Activated CD4-positive, CD25-positive, alpha-beta regulatory T cell treated with anti-CD3 and anti-CD28 coated beads, Interleukin-2, amount 50 U/mL, for 16 hours (primary cell): Measurements from ENCODE around the gene TAOK2.
"Not testable (repeated sequence)": the region's sequence is repeated elsewhere in the genome, so short reads cannot be mapped to it uniquely, and the experiment has no call there.

Source experiments
- DNase-seq: peaks from one replicate; pipeline ENCODE4 v3.0.0-alpha.2; 2020; ENCODE audit warnings: low read depth, low spot score

The TAOK2 gene

GRCh38 chr16:29973384-29974246 lies at the start of gene TAOK2:
TSS of gene TAOK2 (plus strand) at chr16:29973868. CDS start at chr16:29977773, 3,905 bp downstream.
- DNase-seq: peak; percentile 84

GRCh38 chr16:29925105-29925756 lies 48.4 kb upstream of the TAOK2 start:
- no peak for DNase-seq

- peak; percentile 78 for DNase-seq
Observed at GRCh38 chr16:29925781-29926710, 47.6 kb upstream of the TAOK2 start, which contains the start of gene KCTD13. TSS of gene KCTD13 (minus strand) at chr16:29926226. CDS start at chr16:29926033, 193 bp downstream.

DNA sequence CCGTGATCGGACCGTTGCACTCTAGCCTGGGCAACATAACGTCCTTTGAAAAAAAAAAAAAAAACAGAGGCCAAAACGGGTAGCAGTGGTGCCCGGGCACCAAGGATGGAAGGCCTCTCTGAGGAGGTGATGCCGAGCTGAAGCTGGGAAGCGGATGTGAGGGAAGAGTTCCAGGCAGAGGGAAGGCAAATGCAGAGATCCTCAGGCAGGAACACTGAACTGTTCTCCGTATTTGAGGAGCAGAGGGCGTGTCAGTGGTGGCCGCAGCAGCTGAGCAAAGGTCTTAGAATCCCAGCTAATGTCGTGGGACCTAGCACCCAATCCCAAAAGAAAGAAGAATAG lies 47.0 kb upstream of the TAOK2 start:
- DNase-seq: no peak

DNA sequence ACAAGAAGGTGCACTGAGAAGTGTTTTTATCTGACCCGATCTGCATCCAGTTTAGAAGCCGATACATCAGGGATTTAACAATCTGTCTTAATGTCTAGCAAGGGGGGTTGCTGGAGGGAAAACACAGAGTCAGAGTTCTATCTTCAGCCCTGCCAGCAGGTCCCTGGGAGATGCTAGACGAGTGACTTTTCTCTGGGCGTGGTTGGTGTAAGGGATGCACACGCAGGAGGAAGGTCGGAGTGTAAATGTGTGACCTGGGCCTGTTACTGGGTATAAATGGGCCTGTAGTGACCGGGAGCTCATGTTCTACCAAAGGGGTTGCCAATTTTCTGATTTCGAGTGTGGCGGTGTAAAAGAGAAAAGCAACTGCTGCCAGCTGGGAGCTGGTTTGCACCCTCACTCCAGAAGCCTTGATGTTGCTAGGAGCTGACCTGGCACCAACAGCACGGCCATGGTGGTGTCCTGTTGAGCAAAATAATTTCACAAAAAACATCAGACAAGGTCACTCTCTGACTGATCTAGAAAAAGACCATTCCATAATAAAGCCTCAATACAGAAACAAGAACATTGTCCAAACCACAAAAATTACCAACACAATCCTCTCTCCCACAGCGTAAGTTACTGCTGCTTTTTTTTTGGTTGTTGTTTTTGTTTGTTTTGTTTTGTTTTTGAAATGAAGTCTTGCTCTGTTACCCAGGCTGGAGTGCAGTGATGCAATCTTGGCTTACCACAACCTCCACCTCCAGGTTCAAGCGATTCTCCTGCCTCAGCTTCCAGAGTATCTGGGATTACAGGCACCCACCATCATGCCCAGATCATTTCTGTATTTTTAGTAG lies 46.4 kb upstream of the TAOK2 start:
- DNase-seq: no peak

GRCh38 chr16:29931750-29932149 lies 41.9 kb upstream of the TAOK2 start:
- DNase-seq: not testable (repeated sequence)

- no peak for DNase-seq
Observed at GRCh38 chr16:29940656-29941055, 33.0 kb upstream of the TAOK2 start.

DNA sequence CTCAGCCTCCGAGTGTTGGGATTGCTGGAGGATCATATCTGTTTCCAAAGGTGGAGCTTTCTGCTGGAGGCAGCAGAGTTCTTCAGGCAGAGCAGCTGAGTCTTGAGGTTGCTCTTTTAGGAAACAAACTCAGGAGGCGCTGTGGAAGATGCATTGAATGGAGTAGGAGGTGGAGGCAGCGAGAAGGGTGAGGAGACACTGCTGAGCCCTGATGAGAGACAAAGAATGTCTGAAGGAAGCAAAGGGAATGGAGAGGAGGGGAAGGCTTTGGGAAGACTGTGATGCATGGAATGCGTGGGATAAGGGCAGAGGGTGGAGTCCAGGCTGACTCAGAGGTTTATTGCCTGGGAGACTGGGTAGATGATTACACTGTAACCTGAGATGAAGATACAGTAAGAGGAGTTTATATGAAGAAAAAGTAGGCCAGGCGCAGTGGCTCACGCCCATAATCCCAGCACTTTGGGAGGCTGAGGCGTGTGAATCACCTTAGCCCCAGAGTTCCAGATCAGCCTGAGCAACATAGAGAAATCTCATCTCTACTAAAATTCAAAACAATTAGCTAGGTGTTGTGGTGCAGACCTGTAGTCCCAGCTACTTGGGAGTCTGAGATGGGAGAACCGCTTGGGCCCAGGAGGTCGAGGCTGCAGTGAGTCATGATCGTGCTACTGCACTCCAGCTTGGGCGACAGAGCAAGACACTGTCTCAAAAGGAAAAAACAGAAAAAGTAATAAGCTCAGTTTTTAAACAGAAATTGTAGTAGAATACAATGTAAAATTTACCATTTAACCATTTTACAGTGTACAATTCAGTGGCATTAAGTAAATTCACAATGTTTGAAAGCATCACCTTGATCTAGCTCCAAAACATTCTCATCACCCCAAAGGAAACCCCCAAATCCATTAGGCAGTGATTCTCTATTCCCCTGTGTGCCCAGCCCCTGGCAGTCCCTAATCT lies 29.5 kb upstream of the TAOK2 start:
- DNase-seq: no peak

- DNase-seq: no peak
Observed at GRCh38 chr16:29947897-29948296, 25.8 kb upstream of the TAOK2 start.

DNA sequence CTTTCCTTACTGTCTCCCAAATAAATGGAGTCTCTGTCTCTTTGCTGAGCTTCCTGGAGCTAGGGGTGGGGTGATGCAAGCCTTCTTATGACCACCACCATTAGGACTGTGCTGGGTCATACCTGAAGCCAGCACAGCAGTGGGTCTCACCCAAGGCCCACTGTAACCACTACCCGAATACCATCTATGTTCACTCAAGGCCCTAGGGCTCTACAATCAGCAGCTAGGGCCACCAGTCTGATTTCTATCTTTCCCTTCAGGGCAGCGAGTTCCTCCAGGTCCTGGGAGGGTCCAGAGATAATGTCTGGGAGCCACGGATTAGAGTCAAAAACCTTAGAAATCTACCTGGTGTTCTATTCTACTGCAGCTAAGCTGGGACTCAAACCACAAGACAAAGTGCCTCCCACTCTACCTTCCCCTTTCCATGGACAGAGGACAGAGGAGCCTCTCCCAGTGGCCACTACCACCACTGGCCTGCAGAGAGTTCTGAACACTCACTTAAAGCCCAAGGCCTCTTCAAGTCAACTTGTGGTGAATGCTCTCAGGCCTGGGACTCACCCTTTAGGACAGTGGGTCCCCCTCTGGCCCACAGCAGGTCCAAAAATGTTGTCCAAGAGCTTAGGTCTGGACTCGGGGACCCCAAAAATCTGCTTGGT lies 22.7 kb upstream of the TAOK2 start:
- DNase-seq: no peak

DNA sequence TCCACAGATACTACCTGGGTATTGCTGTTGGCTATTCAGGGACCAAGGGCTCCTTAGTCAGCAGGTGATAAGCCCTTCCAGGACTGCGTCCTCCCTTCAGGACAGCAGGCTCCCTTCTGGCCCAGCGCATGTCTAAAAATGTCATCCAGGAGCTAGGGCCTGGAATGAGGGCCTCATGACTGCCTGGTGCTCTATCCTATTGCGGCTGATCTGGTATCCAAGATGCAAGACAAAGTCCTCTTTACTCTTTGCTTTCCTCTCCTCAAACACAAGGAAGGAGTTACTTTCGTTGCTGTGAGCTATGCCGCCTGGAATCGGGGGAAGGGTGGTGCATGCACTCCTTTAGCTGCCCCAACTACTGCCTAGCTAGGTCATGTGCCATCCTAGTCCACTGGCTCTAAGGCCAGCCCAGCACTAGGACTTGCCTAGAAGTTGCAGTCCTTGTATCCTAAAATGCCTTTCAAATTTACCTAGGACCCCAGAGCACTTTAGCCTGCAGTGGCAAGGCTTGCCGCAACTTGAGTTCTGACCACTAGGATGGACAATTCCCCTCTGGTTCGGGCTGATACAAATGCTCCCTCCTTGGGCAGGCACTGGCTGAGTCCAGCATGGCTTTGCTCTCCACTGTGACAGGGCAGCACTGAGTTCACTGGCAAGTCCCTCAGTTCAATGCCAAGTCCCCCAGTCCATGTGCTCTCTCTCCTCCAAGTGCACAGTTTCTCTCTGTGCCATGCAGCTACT lies 21.9 kb upstream of the TAOK2 start:
- no peak for DNase-seq

DNA sequence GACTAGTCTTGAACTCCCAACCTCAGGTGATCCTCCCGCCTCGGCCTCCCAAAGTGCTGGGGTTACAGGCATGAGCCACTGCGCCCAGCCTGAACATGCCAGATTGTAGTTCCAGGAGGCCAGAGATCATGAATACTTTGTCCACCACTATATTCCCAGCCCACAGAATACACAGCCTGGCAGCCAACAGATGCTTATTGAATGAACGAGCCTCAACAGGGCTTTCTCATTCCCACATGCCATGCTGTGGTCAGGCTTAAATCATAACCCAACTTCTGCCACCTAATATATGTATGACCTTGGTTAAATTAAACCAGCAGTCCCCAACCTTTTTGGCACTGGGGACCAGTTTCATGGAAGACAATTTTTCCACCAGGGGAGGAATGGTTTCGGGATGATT lies 14.9 kb upstream of the TAOK2 start:
- DNase-seq: no peak

GRCh38 chr16:29959293-29959692 lies 14.4 kb upstream of the TAOK2 start:
- no peak for DNase-seq

- DNase-seq: not testable (repeated sequence)
Observed at GRCh38 chr16:29959821-29960220, 13.8 kb upstream of the TAOK2 start.

- no peak for DNase-seq
Observed at GRCh38 chr16:29961127-29961478, 12.6 kb upstream of the TAOK2 start.

DNA sequence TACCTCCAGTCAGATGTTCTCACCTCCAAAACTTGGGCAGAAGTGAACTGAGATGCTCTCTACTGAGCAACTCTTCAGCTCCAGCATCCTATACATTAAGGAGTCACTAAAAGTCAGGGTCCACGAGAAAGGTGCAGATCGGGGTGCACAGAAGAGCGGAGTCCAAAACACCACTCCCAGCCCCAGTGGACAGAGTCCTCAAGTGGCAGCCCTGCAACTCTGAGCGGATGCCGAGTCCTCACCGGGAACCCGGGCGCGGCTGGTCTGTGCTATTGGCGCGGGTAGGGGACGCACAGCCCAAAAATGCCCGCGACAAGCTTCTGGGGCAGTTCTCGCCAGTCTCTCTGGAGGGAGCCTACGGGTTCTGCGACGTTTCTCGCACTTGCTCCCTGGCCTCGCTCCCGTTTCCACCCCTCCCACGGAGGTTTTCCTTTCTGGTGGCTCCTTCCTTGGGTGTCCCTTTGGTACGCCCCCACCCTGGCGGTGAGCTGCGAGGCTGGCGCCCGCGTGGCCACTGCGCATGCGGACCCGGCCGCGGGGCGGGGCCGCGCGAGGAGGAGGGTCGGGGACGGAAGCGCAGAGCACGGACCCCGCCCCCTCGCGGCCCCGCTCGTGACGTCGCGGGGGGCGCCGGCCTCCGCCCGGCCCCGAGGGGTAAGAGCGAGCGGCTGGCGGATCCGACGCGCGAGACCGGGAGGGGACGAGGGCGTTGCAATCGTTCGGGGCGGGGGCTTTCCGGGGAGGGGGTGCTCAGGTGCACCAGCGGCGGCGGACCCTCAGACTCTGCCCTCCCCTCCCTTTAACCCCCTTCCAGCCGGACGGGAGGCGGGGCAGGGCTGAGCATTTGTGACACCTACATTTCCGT lies 12.0 kb upstream of the TAOK2 start, which contains the start of gene TMEM219:
Gene TMEM219, plus strand, starts transcription at position 601 of the 865 bp plus-strand sequence. CDS start 1,065 bp downstream, outside the sequence.
- DNase-seq: peak; percentile 88

- DNase-seq: no peak
Observed at GRCh38 chr16:29962344-29962994, 11.2 kb upstream of the TAOK2 start.
